C1 segment of cervical spinal cord (tissue), 14 donors: ENCODE data around the gene RNF223.
"Not testable (repeated sequence)": the region's sequence is repeated elsewhere in the genome, so short reads cannot be mapped to it uniquely, and the experiment has no call there.

Experiments
- DNase-seq, 14 donors: peaks; one replicate each; lab custom pipeline; 2025; lab: John Stamatoyannopoulos, UW

Gene RNF223

GRCh38 chr1:1109743-1110142, 35.6 kb upstream of the RNF223 start:
- no peak for DNase-seq

- DNase-seq: no peak
Measured at GRCh38 chr1:1106510-1107221, 32.6 kb upstream of the RNF223 start.

GRCh38 chr1:1104152-1104551, 30.0 kb upstream of the RNF223 start:
- not testable (repeated sequence) for DNase-seq

GRCh38 chr1:1101503-1101902, 27.4 kb upstream of the RNF223 start:
- no peak for DNase-seq

GRCh38 chr1:1100296-1100695, 26.2 kb upstream of the RNF223 start:
- no peak for DNase-seq

GRCh38 chr1:1099506-1100183, 25.5 kb upstream of the RNF223 start:
- no peak for DNase-seq

DNA sequence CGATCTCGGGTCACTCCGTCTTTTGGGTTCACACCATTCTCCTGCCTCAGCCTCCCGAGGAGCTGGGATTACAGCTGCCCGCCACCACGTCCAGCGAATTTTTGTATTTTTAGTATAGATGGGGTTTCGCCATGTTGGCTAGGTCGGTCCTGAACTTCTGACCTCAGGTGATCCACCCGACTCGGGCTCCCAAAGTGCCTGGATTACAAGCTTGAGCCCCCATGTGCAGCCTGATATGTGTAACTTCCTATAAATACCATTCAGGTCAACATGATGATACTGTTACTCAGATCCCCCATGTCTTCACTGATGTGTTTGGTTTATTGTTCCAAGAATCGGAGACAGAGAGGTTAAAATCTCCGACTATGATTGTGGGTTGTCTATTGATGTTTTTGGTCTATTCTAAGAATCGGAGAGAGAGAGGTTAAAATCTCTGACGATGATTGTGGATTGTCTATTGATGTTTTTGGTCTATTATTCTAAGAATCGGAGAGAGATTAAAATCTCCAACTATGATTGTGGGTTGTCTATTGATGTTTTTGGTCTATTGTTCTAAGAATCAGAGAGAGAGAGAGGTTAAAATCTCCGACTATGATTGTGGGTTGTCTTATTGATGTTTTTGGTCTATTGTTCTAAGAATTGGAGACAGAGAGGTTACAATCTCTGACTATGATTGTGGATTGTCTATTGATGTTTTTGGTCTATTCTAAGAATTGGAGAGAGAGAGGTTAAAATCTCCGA, 24.7 kb upstream of the RNF223 start:
- no peak for DNase-seq

DNA sequence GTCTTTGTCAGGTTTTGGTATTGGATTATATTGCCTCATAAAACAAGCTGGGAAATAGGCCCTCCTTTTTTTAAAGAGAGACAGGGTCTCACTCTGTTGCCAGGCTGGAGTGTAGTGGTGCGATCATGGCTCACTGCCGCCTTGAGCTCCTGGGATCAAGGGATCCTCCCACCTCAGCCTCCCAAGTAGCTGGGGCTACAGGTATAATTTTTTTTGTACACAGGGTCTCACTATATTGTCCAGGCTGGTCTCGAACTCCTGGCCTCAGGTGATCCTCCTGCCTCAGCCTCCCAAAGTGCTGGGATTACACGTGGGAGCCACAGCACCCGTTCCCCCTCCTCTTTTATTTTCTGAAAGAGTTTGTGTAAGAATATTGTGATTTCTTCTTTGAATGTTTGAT, 22.0 kb upstream of the RNF223 start:
- not testable (repeated sequence) for DNase-seq

GRCh38 chr1:1094981-1095380, 20.9 kb upstream of the RNF223 start:
- no peak for DNase-seq

DNA sequence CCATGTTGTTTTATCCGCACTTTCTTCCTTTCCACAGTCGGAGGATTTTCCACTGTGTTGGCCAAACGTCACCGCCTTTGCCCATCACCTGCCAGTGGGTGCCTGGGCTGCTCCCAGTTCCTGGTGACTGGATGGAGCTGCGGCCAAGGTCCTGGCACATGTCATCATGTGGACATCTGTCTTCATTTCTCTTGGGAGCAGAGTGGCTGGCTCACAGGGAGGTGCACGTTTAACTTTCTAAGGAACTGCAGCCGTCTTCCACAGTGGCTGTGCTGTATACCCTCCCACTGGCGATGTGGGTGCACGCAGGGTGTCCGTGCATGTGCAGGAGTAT, 19.5 kb upstream of the RNF223 start:
- no peak for DNase-seq

GRCh38 chr1:1092894-1093609, 18.9 kb upstream of the RNF223 start:
- DNase-seq: no peak

DNA sequence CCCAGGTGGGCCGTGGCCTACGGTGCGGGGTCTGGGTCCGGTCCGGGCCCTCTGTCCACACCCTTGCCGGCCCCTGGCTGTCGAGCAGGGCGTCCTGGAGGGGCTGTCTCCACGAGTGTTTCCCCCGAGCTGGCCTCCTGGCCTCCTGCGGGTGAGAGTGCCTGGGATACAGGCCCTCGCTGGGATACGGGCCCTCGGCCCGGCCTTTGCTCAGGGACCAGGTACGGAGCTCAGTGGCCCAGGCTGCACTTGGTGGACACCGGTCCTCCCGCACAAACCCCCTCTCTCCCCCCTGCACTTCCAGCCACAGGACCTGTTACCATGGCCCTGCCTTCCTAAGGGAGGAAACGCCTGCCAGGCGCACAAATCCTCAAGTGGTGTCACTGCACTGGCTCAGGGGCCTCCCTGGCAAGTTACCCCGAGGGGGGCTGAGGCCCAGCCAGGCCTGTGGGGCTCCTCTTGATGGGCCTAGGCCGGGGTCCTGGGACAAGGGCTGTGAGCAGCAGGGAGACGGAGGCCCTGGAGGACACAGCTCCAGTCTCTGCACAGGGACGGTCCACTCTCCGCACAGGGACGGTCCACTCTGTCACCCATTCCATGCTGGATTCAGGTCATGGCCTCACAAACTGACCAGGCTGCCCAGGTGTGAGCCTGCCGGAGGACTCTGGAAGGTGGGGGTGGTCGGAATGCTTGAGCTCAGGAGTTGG, 18.2 kb upstream of the RNF223 start:
- no peak for DNase-seq

- DNase-seq: no peak
Measured at GRCh38 chr1:1091344-1092148, 17.4 kb upstream of the RNF223 start.

DNA sequence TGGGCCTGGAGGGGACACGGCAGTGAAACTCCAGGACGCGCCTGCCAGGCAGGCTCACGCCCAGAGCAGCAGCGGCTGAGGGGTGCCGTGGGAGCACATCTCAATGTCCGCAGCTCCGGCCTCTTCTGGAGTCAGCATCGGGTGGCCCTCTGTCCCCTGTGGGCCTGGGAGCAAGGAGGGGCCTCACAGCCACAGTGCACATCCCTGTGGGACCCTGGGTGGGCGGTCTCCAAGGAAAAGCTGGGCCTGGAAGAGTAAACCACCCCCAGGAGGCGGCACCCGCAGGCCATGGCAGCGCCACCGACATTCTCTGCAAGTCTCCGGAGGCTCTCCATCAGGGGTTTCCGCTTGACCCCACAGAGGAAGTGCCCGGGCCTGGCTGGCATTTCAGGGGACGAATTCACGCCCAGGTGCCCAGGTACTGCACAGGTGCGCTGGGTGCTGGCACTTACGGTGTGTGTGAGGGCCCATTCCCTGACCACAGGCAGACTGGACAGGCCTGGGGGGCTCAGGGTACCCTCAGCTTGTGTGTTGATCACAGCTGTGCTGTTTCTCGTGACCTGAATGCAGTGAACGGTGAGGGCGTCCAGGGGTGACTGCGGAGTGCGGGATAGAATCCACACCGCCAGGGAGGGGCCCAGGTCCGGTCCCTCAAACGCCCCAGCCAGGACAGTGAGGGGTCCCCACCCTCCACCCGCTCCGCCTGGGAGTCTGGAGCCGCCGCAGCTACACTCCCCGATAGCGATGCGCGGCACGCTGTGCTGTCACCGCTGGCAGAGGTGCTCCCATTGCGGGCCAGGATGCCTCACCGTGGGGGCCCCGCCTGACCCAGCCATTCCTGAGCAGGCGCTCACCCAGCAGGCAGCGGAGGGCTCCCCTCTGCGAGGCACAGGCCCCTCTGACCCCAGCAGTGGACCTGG, 16.6 kb upstream of the RNF223 start:
- no peak for DNase-seq

DNA sequence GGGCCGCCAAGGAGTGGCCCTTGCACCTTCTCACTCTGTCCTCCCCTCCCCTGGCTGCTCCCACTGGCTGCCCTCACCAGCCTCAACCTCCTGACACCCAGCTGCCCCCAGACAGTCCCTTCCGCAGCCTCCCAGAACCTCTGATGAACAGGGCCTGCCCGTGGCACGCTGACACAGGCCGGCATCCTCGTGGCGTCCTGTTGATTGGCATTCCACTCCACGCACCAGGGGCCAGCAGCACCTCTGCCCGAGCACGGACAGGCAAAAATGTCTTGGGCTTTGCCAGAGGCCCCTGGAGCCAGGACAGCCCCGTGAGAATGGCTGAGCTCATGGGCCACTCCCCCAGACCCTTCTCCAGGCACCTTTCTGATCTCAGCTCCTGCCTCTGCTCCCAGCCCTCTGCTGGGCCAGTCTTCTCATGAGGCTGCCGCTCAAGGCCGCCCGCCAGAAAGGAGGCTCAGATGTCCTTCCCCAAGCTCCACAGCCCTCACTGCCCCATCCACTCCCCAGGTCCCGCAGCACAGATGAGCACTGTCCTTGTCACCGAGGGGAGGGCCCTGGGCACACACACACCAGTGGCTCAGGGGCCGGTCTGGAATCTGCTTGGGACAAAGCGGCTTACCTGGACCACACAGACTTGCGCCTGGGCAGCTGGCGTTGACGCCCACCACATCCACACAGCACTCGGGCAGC, 15.8 kb upstream of the RNF223 start:
- DNase-seq: no peak

DNA sequence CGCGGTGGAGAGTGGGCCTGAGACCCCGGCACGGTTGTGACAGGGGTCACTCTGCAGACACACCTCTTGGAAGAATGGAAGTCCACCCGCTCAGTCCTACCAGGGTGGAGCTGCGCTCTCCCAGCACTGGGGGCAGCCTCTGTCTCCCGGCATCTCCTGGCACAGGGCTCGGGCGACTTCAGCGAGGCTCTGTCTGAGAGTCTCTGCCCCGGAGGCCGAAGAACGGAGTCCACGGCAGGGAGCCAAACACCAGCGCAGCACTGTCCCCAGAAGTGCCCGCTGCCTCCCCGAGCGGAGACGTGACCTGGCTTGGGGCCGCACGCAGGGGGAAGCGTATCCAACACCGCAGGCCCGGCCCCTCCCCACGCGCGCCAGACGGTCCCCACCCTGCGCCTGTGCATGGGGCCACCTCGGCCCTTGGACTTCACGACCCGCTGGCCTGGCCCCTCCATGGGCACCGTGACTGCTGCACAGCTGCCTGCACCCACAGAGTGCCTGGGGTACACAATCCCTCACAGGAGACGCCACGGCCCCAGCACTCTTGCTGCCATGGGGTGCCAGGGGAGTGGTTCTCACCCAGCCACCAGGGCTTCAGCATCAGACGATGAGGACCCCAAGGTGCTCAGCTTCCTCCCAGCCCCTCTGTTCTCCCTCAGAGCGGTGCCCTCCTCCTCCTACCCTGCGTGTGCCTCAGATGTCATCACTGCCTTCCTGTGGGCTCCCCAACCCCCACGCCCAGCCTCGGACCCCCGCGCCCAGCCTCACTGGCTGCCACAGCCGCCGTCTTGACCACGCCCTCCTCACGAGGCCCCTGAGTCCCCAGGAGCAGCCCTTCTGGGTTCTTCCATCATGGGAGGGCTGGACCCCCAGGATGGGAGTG, 14.9 kb upstream of the RNF223 start:
- no peak for DNase-seq

GRCh38 chr1:1088029-1088800, 14.1 kb upstream of the RNF223 start:
- no peak for DNase-seq
